ENCODE results near the gene TCF7L1.

Gene TCF7L1

GRCh38 chr2:85212841-85213240 lies 79.6 kb downstream of the TCF7L1 start:
- no peaks in the 10 kb centered on the region for H3K36me3 Mint-ChIP-seq (ENCODE audit: low read depth)
- peak overlapping the region in 2 of 3 experiments; percentile 7 to 97 for H3K27ac Mint-ChIP-seq
- H3K4me3 Mint-ChIP-seq: no peak overlapping the region
- TF ChIP-seq, protein P1, sequence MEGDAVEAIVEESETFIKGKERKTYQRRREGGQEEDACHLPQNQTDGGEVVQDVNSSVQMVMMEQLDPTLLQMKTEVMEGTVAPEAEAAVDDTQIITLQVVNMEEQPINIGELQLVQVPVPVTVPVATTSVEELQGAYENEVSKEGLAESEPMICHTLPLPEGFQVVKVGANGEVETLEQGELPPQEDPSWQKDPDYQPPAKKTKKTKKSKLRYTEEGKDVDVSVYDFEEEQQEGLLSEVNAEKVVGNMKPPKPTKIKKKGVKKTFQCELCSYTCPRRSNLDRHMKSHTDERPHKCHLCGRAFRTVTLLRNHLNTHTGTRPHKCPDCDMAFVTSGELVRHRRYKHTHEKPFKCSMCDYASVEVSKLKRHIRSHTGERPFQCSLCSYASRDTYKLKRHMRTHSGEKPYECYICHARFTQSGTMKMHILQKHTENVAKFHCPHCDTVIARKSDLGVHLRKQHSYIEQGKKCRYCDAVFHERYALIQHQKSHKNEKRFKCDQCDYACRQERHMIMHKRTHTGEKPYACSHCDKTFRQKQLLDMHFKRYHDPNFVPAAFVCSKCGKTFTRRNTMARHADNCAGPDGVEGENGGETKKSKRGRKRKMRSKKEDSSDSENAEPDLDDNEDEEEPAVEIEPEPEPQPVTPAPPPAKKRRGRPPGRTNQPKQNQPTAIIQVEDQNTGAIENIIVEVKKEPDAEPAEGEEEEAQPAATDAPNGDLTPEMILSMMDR (IDR thresholded peaks at IDR 0.05; ENCODE audit: unreplicated experiment in 3 of 3): no peak
- peaks cover 86% of the 10 kb centered on the region for H3K4me1 Mint-ChIP-seq
- no peaks in the 10 kb centered on the region for H3K9me3 Mint-ChIP-seq
- no peaks in the 10 kb centered on the region for H3K27me3 Mint-ChIP-seq (ENCODE audit: low read depth)

DNA sequence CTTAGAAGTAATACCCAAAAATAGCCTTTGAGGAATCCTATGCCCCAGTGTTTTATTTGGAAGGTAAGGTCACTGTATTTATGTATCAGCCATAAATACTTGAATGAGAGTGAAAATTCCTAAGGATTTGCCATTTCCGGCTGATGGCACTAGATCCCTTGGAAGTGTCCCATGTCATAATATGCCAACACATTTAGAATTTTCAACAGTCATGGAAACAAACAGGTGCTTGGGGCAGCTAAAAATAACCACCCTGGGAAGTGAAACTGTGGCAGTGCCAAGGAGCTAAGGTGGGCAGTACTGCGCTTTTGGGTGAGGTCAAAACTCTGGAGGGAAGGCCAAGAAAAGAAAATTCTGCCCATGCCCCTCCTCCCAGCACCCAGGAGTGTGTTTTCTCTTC lies 80.2 kb downstream of the TCF7L1 start:
- H3K27ac Mint-ChIP-seq: peak overlapping the region; percentile 19 to 98 (median 97)
- no peaks in the 10 kb centered on the region for H3K27me3 Mint-ChIP-seq (ENCODE audit: low read depth)
- no peaks in the 10 kb centered on the region for H3K9me3 Mint-ChIP-seq
- no peaks in the 10 kb centered on the region for H3K36me3 Mint-ChIP-seq (ENCODE audit: low read depth)
- peaks cover 82% of the 10 kb centered on the region for H3K4me1 Mint-ChIP-seq
- peak overlapping the region in 1 of 3 experiments; percentile 15 for H3K4me3 Mint-ChIP-seq
- TF ChIP-seq, protein P1 (IDR thresholded peaks at IDR 0.05; ENCODE audit: unreplicated experiment in 3 of 3): no peak

DNA sequence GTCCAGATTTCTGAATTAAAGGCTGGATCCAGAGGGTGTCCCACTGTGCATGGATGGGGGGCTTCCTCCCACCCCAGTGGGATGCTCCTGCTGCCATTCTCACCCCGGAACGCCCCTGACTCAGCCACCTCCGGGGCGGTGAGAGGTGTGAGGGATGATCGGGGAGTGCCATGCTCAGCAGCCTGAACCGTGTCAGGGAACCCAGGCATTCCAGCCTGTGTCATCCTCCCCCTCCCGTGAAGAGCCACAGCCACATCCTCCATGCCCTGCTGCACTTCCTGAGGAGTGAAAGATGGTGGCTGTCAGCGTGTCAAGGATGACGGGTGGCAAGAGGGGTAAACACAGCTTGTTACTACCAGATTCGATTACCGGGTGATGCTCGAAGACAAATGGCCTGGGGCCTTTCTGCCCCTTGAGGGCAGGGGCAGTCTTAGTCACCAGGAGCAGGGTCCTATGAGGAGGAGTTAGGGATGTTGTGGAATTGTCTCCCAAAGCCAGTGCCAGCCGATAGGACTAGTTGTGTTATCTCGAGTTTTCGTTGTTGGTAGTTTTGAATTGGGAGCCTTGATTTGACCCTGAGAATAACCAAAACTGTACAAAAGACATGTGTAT lies 80.8 kb downstream of the TCF7L1 start:
- Mint-ChIP-seq H3K4me3 (no peak overlapping the region), H3K4me1 (peaks cover 76% of the 10 kb centered on the region), H3K27me3 (ENCODE audit: low read depth) (no peaks in the 10 kb centered on the region), H3K27ac (peak overlapping the region; percentile 24 to 98 (median 97)), H3K9me3 (no peaks in the 10 kb centered on the region), H3K36me3 (ENCODE audit: low read depth) (no peaks in the 10 kb centered on the region)
- TF ChIP-seq, protein P1 (IDR thresholded peaks at IDR 0.05; ENCODE audit: unreplicated experiment in 3 of 3): no peak

- Mint-ChIP-seq H3K27me3 (ENCODE audit: low read depth) (no peaks in the 10 kb centered on the region), H3K27ac (peak overlapping the region; percentile 97 to 99 (median 98)), H3K36me3 (ENCODE audit: low read depth) (no peaks in the 10 kb centered on the region), H3K9me3 (no peaks in the 10 kb centered on the region), H3K4me3 (peak overlapping the region in 1 of 3 experiments; percentile 34), H3K4me1 (peaks cover 76% of the 10 kb centered on the region)
- TF ChIP-seq, protein P1 (IDR thresholded peaks at IDR 0.05; ENCODE audit: unreplicated experiment in 3 of 3): no peak
Observed at GRCh38 chr2:85215081-85215447, 81.9 kb downstream of the TCF7L1 start.

- no peaks in the 10 kb centered on the region for H3K36me3 Mint-ChIP-seq (ENCODE audit: low read depth)
- TF ChIP-seq, protein P1 (IDR thresholded peaks at IDR 0.05; ENCODE audit: unreplicated experiment in 3 of 3): no peak
- no peaks in the 10 kb centered on the region for H3K9me3 Mint-ChIP-seq
- peak overlapping the region; percentile 62 to 71 (median 69) for H3K4me3 Mint-ChIP-seq
- H3K4me1 Mint-ChIP-seq: peaks cover 69% of the 10 kb centered on the region
- no peaks in the 10 kb centered on the region for H3K27me3 Mint-ChIP-seq (ENCODE audit: low read depth)
- peak overlapping the region; percentile 97 to 99 (median 98) for H3K27ac Mint-ChIP-seq
Observed at GRCh38 chr2:85215448-85216401, 82.5 kb downstream of the TCF7L1 start.

Measured in nephron (organoid).